ENCODE measurements around the gene PMM2.

Gene PMM2

DNA sequence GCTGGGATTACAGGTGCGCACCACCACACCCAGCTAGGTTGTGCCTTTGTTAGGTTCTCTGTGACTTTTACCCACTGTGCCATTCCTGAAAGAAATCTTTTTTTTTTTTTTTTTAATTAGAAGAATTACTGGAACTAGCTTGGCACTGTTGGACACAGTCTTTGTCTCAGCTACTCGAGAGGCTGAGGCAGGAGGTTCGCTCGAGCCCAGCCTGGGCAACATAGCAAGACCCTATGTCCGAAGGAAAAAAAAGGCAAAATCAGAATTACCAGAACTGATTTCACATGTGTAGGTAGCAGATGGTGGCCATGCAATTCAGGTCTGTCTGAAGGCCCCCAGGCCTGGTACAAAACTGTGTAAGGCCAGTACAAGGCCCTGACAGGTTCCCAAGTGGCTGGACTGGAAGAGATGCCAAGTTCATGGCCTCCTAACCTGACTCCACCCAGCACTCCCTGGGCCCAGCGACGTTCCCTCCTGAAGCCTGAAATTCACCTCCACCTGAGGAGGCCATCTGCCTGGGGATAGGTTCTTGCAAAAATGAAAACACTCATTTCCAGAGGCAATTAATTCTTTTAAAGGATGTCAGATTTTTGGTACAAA lies 48.2 kb downstream of the PMM2 start:
- H3K27ac ChIP-seq = no peak overlapping the region
- TF ChIP-seq, protein P1, sequence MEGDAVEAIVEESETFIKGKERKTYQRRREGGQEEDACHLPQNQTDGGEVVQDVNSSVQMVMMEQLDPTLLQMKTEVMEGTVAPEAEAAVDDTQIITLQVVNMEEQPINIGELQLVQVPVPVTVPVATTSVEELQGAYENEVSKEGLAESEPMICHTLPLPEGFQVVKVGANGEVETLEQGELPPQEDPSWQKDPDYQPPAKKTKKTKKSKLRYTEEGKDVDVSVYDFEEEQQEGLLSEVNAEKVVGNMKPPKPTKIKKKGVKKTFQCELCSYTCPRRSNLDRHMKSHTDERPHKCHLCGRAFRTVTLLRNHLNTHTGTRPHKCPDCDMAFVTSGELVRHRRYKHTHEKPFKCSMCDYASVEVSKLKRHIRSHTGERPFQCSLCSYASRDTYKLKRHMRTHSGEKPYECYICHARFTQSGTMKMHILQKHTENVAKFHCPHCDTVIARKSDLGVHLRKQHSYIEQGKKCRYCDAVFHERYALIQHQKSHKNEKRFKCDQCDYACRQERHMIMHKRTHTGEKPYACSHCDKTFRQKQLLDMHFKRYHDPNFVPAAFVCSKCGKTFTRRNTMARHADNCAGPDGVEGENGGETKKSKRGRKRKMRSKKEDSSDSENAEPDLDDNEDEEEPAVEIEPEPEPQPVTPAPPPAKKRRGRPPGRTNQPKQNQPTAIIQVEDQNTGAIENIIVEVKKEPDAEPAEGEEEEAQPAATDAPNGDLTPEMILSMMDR (conservative IDR thresholded peaks at IDR 0.05) = no peak

DNA sequence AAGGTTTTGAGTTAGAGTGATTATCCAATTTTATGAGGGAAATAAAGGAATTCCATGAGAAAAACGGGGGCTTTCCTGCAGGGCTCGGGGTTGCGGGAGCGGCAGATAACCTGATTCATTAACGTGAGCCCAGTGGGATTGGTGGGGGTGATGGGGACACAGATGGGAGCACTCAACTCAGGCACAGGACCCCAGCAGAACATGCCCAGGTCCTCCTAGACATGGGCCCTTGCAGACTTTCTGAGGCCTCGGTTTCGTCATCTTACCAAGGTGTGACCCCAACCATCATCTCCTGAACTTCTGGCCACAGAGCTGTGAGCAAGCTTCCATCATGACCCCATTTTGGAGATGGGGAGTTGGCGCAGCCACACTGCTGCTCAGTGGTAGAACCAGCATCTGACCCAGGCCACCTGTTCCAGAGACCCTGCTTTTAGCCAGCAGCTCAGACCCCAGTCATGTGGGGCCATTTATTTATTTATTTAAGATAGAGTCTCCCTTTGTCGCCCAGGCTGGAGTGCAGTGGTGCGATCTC lies 48.8 kb downstream of the PMM2 start:
- no peak overlapping the region for H3K27ac ChIP-seq

DNA sequence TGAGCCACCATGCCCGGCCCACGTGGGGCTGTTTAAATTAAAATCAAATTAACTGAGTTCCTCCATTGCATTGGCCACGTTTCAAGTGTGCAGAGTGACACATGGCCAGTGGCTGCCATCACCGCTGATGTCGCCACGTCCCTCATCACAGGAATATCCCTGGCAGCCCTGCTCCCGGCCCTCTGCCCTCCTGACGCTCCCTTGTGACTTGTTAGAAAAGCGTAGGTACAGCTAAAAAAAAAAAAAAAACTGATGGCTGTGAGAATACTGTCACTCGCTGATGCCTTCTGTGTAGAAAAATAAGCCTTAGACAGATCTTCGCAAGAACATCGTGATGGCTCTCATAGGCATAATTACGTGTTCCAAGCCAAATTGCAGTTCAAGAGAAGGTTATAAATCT lies 49.5 kb downstream of the PMM2 start:
- TF ChIP-seq, protein P1 (conservative IDR thresholded peaks at IDR 0.05) = no peak
- no peak overlapping the region for H3K27ac ChIP-seq

More for the DNA sequence above, 48.8 kb downstream of the PMM2 start:
- TF ChIP-seq, protein P1 (conservative IDR thresholded peaks at IDR 0.05) = no peak

DNA sequence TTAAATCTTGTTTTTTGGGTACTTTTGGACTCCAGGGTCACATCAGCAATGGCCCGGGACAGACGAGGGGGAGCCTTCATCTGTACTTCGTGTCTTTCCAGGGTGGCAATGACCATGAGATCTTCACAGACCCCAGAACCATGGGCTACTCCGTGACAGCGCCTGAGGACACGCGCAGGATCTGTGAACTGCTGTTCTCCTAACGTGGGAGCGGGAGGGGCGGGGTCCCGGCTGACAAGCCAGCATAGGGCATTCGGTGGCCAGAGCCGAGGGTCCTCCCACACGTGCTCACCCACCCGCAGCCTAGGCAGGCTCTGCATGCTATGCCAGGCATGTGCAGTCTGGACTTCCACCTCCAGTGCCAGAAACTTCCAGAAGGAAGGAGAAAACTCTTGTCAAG lies 50.0 kb downstream of the PMM2 start:
- H3K27ac ChIP-seq = no peak overlapping the region
- TF ChIP-seq, protein P1 (conservative IDR thresholded peaks at IDR 0.05) = no peak

DNA sequence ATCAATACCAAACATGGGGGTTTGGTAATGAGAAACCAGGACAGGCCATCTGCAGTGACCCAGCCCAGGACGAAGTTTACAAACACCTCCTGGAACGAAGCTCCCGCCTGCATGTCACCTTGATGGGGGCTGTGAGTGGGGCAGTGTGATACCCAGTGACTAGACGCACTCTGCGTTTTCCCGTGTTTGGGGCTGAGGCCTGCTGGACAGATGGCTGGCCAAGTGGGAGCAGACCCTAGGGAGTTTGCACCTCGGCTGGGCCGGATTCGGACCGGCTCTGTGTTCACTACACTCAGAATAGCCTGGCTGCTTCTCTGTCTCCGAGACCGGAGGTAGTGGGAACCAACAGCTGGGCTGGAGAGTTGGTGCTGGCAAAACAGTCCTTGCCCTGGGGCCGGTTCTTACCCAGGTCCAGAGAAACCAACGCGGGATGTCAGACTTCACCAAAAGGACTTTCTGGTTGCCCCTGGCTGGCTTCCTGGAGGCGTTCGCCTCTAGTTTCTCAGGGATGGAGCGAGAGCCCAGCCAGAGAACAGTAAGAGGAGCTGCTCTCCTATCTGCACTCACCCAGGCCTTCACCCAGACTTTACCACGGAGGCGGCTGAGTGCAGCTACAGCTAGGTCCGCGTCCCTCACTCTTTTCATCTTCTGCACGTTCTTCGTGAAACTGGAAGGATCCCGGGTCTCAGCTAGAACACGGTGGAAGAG lies 50.7 kb downstream of the PMM2 start:
- no peak overlapping the region for H3K27ac ChIP-seq
- TF ChIP-seq, protein P1 (conservative IDR thresholded peaks at IDR 0.05) = no peak

DNA sequence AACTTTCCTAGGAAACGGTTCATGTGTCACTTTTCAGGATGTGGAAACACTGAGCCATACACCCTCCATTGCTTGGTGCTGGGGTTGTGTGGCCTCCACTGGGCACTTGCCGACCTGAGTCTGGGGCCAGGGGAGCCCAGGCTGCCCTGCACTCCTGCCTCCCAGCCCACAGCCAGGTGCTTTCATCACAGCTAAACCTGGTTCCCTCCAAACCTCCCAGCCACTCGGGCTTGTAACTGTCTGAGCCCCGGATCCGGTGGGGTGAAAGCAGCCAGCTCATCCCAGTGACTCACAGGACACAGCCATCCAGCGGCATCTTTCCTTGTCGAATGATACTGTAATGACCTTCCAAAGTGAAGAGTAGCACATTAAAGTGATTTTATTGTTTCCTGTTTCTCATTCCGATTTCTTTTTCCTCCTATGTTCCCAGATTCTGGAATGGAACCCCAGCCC lies 51.3 kb downstream of the PMM2 start:
- TF ChIP-seq, protein P1 (conservative IDR thresholded peaks at IDR 0.05) = no peak
- H3K27ac ChIP-seq = no peak overlapping the region

DNA sequence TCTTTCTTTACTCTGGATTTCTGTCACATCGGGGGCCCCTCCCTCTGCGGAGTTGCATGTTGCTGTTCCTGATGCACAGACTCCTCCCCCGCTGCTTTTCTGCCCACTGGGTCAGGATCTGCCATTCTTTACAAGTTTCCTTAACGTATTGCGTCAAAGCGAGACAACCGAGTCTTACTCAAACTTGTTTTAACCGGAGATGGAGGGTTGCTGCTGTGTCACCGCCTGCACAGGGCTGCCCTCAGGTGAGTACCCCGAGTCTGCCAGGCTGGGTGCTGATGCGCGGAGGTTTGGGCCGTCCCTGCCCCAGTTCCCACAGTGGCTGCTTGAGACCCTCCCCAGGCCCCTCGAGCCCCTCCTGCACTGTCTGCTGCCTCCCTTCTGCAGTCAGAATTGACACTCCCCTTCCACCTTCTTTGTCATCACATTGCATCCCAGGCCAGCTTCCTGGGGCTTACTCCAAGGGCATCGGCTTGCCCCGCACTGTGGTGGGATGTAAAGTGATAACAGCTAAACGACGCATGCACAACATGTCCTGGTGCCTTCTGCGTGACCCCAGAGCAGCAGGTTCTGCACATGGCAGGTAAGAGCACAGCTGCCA lies 51.9 kb downstream of the PMM2 start:
- TF ChIP-seq, protein P1 (conservative IDR thresholded peaks at IDR 0.05) = no peak
- no peak overlapping the region for H3K27ac ChIP-seq

Measured in VCaP (cell line).